GM12878 (cell line): ENCODE measurements around the gene TBCK.

Experiments used
- ASH2L ChIP-seq: fragments of 300-600, 200-600 bp; sonication (generic); IDR thresholded peaks from 2 replicates; pipeline ENCODE4 v1.6.1; 2017; ENCODE audit warnings: low read depth, mild to moderate bottlenecking, borderline replicate concordance
- BHLHE40 ChIP-seq, 2 experiments: fragments of 450-650 bp in 1 of 2; IDR thresholded peaks; 2 replicates each; pipeline ENCODE4 v1.6.1; 2011 to 2017; ENCODE audit warnings: low read depth in 2 of 2, borderline replicate concordance in 1 of 2, improper control_type of control experiment in 1 of 2, low read length in 1 of 2, mild to moderate bottlenecking in 1 of 2
- CHD2 ChIP-seq: IDR thresholded peaks from 2 replicates; pipeline ENCODE4 v1.6.1; 2011; ENCODE audit warnings: low read depth, low read length, improper control_type of control experiment, borderline replicate concordance
- EZH2 ChIP-seq: IDR thresholded peaks from 2 replicates; pipeline ENCODE4 v1.6.1; 2012; ENCODE audit warnings: low read depth, mild to moderate bottlenecking, control low read depth, inconsistent platforms, low read length, borderline replicate concordance; ENCODE audit not compliant: control insufficient read depth
- MYC ChIP-seq: IDR thresholded peaks from 2 replicates; pipeline ENCODE4 v1.6.1; 2011; ENCODE audit warnings: mild to moderate bottlenecking, low read length, moderate library complexity, inconsistent platforms; ENCODE audit not compliant: insufficient read depth, insufficient replicate concordance, insufficient read length, severe bottlenecking
- NBN ChIP-seq: fragments of 450-650 bp; IDR thresholded peaks from 2 replicates; pipeline ENCODE4 v1.6.1; 2016
- POLR2A ChIP-seq: IDR thresholded peaks from 2 replicates; pipeline ENCODE4 v1.6.1; 2011; ENCODE audit warnings: low read depth, mild to moderate bottlenecking, low read length
- POLR2AphosphoS2 ChIP-seq: IDR thresholded peaks from 2 replicates; pipeline ENCODE4 v1.6.1; 2011; ENCODE audit warnings: low read depth, mild to moderate bottlenecking, low read length, improper control_type of control experiment, moderate library complexity
- POLR2AphosphoS5 ChIP-seq: IDR thresholded peaks from 2 replicates; pipeline ENCODE4 v1.6.1; 2011; ENCODE audit warnings: mild to moderate bottlenecking, low read length, inconsistent platforms
- RAD21 ChIP-seq: IDR thresholded peaks from 2 replicates; pipeline ENCODE4 v1.6.1; 2011; ENCODE audit warnings: mild to moderate bottlenecking, low read depth, low read length, moderate library complexity; ENCODE audit not compliant: insufficient read depth
- RFX5 ChIP-seq: IDR thresholded peaks from 2 replicates; pipeline ENCODE4 v1.6.1; 2011; ENCODE audit warnings: low read depth, low read length, improper control_type of control experiment
- TCF3 ChIP-seq: IDR thresholded peaks from 2 replicates; pipeline ENCODE4 v1.6.1; 2012; ENCODE audit warnings: low read depth, mild to moderate bottlenecking, low read length, borderline replicate concordance; ENCODE audit not compliant: insufficient read depth
- TF ChIP-seq, protein P1 (sequence below), 3 experiments: IDR thresholded peaks in 2 of 3; conservative IDR thresholded peaks in 1 of 3; 2 replicates each; pipeline ENCODE4 v1.5.1; 2011; ENCODE audit warnings: low read depth in 3 of 3, low read length in 3 of 3, mild to moderate bottlenecking in 3 of 3, control low read depth in 2 of 3, moderate library complexity in 2 of 3, inconsistent platforms in 1 of 3, mixed read lengths in 1 of 3; ENCODE audit not compliant: control insufficient read depth in 2 of 3, insufficient read depth in 1 of 3; ENCODE audit errors: extremely low read depth in 1 of 3
- TF ChIP-seq, protein P2 (sequence below): IDR thresholded peaks from 2 replicates; pipeline ENCODE4 v1.6.1; 2012; ENCODE audit warnings: mild to moderate bottlenecking, low read depth, low read length

- TF ChIP-seq MYC = no peak
- TF ChIP-seq BHLHE40 (IDR thresholded peaks at IDR 0.05; ENCODE audit: borderline replicate concordance in 1 of 2, low read depth in 2 of 2, low read length in 1 of 2) = no peak
- no peak for TF ChIP-seq CHD2
- no peak for TF ChIP-seq RFX5
- no peak for TF ChIP-seq POLR2A
- no peak for TF ChIP-seq EZH2
- no peak for TF ChIP-seq NBN
- TF ChIP-seq POLR2AphosphoS5 = no peak
- TF ChIP-seq, protein P1, sequence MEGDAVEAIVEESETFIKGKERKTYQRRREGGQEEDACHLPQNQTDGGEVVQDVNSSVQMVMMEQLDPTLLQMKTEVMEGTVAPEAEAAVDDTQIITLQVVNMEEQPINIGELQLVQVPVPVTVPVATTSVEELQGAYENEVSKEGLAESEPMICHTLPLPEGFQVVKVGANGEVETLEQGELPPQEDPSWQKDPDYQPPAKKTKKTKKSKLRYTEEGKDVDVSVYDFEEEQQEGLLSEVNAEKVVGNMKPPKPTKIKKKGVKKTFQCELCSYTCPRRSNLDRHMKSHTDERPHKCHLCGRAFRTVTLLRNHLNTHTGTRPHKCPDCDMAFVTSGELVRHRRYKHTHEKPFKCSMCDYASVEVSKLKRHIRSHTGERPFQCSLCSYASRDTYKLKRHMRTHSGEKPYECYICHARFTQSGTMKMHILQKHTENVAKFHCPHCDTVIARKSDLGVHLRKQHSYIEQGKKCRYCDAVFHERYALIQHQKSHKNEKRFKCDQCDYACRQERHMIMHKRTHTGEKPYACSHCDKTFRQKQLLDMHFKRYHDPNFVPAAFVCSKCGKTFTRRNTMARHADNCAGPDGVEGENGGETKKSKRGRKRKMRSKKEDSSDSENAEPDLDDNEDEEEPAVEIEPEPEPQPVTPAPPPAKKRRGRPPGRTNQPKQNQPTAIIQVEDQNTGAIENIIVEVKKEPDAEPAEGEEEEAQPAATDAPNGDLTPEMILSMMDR (IDR thresholded peaks at IDR 0.05 in 2 of 3, conservative IDR thresholded peaks at IDR 0.05 in 1 of 3; ENCODE audit: control insufficient read depth in 2 of 3, extremely low read depth in 1 of 3, insufficient read depth in 1 of 3, low read depth in 3 of 3, low read length in 3 of 3) = no peak; a peak in 1 of 6 replicates
- TF ChIP-seq, protein P2, sequence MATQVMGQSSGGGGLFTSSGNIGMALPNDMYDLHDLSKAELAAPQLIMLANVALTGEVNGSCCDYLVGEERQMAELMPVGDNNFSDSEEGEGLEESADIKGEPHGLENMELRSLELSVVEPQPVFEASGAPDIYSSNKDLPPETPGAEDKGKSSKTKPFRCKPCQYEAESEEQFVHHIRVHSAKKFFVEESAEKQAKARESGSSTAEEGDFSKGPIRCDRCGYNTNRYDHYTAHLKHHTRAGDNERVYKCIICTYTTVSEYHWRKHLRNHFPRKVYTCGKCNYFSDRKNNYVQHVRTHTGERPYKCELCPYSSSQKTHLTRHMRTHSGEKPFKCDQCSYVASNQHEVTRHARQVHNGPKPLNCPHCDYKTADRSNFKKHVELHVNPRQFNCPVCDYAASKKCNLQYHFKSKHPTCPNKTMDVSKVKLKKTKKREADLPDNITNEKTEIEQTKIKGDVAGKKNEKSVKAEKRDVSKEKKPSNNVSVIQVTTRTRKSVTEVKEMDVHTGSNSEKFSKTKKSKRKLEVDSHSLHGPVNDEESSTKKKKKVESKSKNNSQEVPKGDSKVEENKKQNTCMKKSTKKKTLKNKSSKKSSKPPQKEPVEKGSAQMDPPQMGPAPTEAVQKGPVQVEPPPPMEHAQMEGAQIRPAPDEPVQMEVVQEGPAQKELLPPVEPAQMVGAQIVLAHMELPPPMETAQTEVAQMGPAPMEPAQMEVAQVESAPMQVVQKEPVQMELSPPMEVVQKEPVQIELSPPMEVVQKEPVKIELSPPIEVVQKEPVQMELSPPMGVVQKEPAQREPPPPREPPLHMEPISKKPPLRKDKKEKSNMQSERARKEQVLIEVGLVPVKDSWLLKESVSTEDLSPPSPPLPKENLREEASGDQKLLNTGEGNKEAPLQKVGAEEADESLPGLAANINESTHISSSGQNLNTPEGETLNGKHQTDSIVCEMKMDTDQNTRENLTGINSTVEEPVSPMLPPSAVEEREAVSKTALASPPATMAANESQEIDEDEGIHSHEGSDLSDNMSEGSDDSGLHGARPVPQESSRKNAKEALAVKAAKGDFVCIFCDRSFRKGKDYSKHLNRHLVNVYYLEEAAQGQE = no peak
- TF ChIP-seq RAD21 = no peak
- no peak for TF ChIP-seq TCF3
- no peak for TF ChIP-seq POLR2AphosphoS2
- TF ChIP-seq ASH2L = no peak
Observed at GRCh38 chr4:106140601-106141000, 175.4 kb downstream of the TBCK start.
